Thoracic aorta (tissue), 2 donors: ENCODE results near the gene ZP2. TPM values are rescaled to one million over a fixed set of nuclear protein-coding genes. Genes with fewer than 3 reads are reported as not detected.

Experiments used
- ATAC-seq: fragments of 150-250 bp; one replicate; pipeline ENCODE4 v1.8.0; 2017; ENCODE audit warnings: low read depth; ENCODE audit not compliant: insufficient number of reproducible peaks, low FRiP score
- DNase-seq: peaks from one replicate; pipeline ENCODE4 v3.0.0-alpha.2; 2020; ENCODE audit warnings: low spot score
- H3K27ac ChIP-seq, 2 donors: fragments of 200-600 bp; sonication (generic); 1 replicate in 1 of 2; 2 replicates in 1 of 2; pipeline ENCODE4 v1.5.1; 2016; ENCODE audit warnings: mild to moderate bottlenecking in 2 of 2, moderate library complexity in 2 of 2
- H3K27me3 ChIP-seq: fragments of 200-600 bp; sonication (generic); replicated peaks from 2 replicates; pipeline ENCODE4 v1.6.0; 2016; ENCODE audit warnings: mild to moderate bottlenecking; ENCODE audit not compliant: insufficient read depth
- H3K36me3 ChIP-seq: fragments of 200-600 bp; sonication (generic); one replicate; pipeline ENCODE4 v1.5.1; 2016
- H3K4me1 ChIP-seq, 2 donors: fragments of 200-600 bp; sonication (generic); 1 replicate in 1 of 2; 2 replicates in 1 of 2; pipeline versions ENCODE4 v1.5.1 to v1.6.0; 2016; ENCODE audit warnings: low read depth in 2 of 2, mild to moderate bottlenecking in 1 of 2; ENCODE audit not compliant: control insufficient read depth in 1 of 2
- H3K4me3 ChIP-seq: fragments of 200-600 bp; sonication (generic); 2 replicates; pipeline ENCODE4 v1.5.1; 2016; ENCODE audit warnings: mild to moderate bottlenecking
- H3K9me3 ChIP-seq: fragments of 200-600 bp; sonication (generic); 2 replicates; pipeline ENCODE4 v1.5.1; 2016
- CTCF ChIP-seq: fragments of 200-600 bp; sonication (generic); IDR thresholded peaks from one replicate; pipeline ENCODE4 v1.5.1; 2019; ENCODE audit warnings: antibody characterized with exemption
- total RNA-seq, 2 donors: library from RNA; depleted of rRNA; stranded (reverse); fragments of >200 nt; gene quantifications; one replicate each; pipeline versions ENCODE4 v1.1.0 to v1.2.3, GENCODE V29; 2016

Gene ZP2
- total RNA-seq, 2 donors from 2014 or later, result not detected

DNA sequence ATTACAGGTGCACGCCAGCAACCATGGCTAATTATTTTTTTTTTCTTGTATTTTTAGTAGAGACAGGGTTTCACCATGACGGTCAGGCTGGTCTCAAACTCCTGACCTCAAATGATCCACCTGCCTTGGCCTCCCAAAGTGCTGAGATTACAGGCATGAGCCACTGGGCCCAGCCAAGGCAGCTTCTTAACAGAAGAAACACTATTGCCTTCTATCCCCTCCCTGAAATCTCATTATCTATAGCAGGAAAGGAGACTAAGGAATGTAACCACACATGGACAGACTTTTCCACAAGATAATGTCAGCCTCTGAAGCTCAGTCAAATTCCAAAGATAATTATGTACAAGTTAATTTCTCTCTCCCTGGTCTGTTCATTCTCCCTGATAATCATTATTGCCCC, 5.7 kb upstream of the ZP2 start:
- Histone ChIP-seq H3K27ac (no peak overlapping the region), H3K36me3 (no peaks in the 10 kb centered on the region), H3K4me1 (no peaks in the 10 kb centered on the region), H3K27me3 (no peaks in the 10 kb centered on the region), H3K9me3 (no peaks in the 10 kb centered on the region), H3K4me3 (no peak overlapping the region)
- ATAC-seq (no peak), DNase-seq (no peak)
- TF ChIP-seq CTCF, result no peak

DNA sequence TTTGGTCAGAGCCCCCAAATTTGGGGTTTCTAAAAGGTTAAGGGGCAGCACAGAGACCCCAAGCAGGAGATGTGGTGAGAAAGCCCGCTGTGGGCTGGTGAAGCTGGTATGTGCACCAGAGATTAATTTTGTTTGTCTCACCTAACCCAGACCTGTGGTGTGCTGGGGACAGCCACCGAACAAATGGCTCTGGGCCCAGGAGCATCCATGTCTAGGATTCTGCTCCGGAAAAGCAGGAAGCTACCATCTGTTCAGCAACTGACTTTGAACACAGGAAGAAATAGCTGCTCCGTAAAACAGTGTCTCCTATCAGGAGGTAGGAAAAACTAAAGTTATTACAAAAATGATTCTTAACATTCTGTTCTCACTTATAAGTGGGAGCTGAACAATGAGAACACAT, 2.7 kb upstream of the ZP2 start:
- Histone ChIP-seq H3K4me1 (no peaks in the 10 kb centered on the region), H3K27me3 (no peaks in the 10 kb centered on the region), H3K27ac (no peak overlapping the region), H3K36me3 (no peaks in the 10 kb centered on the region), H3K4me3 (no peak overlapping the region), H3K9me3 (no peaks in the 10 kb centered on the region)
- DNase-seq (no peak), ATAC-seq (no peak)
- TF ChIP-seq CTCF, result no peak

DNA sequence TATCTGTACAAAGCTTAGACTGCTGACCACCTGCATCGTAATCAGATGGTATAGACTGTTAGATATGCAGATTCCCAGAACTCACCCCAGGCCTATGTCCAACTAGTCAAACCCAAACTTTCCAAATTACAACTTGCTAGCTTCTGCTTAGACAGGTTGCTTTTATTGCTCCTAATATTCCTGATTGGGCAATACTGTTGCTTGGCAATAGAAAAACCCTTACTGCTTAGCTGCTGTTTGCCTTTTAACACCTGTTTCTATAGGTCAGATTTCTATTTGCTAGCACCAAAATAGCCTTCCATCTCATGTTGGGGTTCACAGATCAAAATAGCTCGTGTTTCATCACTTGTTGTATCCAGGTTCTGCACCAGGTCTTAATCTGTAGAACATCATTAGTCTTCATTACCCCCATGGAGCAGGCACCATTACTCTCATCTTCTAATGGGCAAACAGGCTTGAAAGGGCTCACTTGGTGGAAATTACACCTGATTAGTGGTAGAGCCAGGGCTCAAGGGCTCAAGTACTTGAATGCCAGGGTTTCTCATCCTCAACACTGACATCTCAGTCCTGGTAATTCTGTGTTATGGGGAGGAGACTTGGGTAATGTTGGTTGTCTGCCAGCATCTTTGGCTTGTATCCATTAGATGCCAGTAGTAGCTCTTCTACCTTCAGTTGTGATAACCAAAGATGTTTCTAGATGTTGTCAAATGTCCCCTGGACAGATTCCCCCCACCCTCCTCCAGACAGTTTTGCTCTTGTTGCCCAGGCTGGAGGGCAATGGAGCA, 2.7 kb downstream of the ZP2 start:
- Histone ChIP-seq H3K4me3 (no peak overlapping the region), H3K9me3 (no peaks in the 10 kb centered on the region)

GRCh38 chr16:21206550-21206949, 4.8 kb downstream of the ZP2 start:
- Histone ChIP-seq H3K4me3 (no peak overlapping the region), H3K9me3 (no peaks in the 10 kb centered on the region), H3K27ac (no peak overlapping the region), H3K36me3 (no peaks in the 10 kb centered on the region), H3K4me1 (no peaks in the 10 kb centered on the region), H3K27me3 (no peaks in the 10 kb centered on the region)
- ATAC-seq, result no peak
- no peak for DNase-seq
- no peak for TF ChIP-seq CTCF

More for the DNA sequence above, 2.7 kb downstream of the ZP2 start:
- H3K27me3 ChIP-seq, result no peaks in the 10 kb centered on the region
- no peak for DNase-seq
- no peak for TF ChIP-seq CTCF
- no peaks in the 10 kb centered on the region for H3K4me1 ChIP-seq
- H3K27ac ChIP-seq, result no peak overlapping the region
- no peak for ATAC-seq
- no peaks in the 10 kb centered on the region for H3K36me3 ChIP-seq

DNA sequence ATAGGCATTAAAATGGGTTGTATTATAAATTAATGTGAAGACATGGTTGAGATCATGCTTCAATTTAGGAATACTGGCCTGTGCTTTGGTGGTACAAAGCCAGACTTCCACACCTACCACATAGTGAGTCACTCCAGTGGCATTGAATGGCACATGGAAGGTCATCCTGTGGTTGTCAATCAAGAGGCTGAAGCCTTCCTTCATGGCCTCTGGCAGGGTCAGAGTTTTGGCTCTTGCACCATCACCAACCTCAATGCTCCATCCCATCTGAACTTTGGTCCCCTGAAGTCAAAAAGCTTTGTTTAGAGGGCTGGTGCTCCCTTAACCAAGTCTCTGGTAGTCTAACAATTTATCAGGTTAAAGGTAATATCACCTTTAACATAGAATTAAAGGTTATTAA, 6.1 kb downstream of the ZP2 start:
- Histone ChIP-seq H3K4me3 (no peak overlapping the region), H3K36me3 (no peaks in the 10 kb centered on the region), H3K27ac (no peak overlapping the region), H3K9me3 (no peaks in the 10 kb centered on the region), H3K4me1 (no peaks in the 10 kb centered on the region), H3K27me3 (no peaks in the 10 kb centered on the region)
- ATAC-seq, result no peak
- no peak for TF ChIP-seq CTCF
- no peak for DNase-seq
